Measurements from ENCODE around the gene CDK3. TPM values are rescaled to one million over a fixed set of nuclear protein-coding genes. Genes with fewer than 3 reads are reported as not detected.
A peak's percentile ranks its signal among the peaks of the same experiment; 100 is the strongest.

Gene CDK3
- total RNA-seq, 1 donor from 2014 or later, result 14.1 TPM

- Mint-ChIP-seq H3K4me3 (no peak overlapping the region), H3K27me3 (no peaks in the 10 kb centered on the region), H3K4me1 (peaks cover 35% of the 10 kb centered on the region), H3K27ac (no peak overlapping the region), H3K36me3 (ENCODE audit: low read depth) (peaks cover 25% of the 10 kb centered on the region), H3K9me3 (no peaks in the 10 kb centered on the region)
- ChIA-PET POLR2A (interaction anchor here (0.7 kb wide), 1 partner anchor 14 kb away, joined by 5 read pairs; no protein-coding TSS in a partner anchor), CTCF (interaction anchor here (0.6 kb wide), 1 partner anchor 46 kb away, joined by 3 read pairs; no protein-coding TSS in a partner anchor)
- no peak for DNase-seq
- intact Hi-C loops (cut with micrococcal nuclease), result no loop called here
- TF ChIP-seq, protein P1, sequence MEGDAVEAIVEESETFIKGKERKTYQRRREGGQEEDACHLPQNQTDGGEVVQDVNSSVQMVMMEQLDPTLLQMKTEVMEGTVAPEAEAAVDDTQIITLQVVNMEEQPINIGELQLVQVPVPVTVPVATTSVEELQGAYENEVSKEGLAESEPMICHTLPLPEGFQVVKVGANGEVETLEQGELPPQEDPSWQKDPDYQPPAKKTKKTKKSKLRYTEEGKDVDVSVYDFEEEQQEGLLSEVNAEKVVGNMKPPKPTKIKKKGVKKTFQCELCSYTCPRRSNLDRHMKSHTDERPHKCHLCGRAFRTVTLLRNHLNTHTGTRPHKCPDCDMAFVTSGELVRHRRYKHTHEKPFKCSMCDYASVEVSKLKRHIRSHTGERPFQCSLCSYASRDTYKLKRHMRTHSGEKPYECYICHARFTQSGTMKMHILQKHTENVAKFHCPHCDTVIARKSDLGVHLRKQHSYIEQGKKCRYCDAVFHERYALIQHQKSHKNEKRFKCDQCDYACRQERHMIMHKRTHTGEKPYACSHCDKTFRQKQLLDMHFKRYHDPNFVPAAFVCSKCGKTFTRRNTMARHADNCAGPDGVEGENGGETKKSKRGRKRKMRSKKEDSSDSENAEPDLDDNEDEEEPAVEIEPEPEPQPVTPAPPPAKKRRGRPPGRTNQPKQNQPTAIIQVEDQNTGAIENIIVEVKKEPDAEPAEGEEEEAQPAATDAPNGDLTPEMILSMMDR (IDR thresholded peaks at IDR 0.05), result no peak
- no peak for ATAC-seq (ENCODE audit: low read depth)
Observed at GRCh38 chr17:75976175-75976848, 24.3 kb upstream of the CDK3 start.

DNA sequence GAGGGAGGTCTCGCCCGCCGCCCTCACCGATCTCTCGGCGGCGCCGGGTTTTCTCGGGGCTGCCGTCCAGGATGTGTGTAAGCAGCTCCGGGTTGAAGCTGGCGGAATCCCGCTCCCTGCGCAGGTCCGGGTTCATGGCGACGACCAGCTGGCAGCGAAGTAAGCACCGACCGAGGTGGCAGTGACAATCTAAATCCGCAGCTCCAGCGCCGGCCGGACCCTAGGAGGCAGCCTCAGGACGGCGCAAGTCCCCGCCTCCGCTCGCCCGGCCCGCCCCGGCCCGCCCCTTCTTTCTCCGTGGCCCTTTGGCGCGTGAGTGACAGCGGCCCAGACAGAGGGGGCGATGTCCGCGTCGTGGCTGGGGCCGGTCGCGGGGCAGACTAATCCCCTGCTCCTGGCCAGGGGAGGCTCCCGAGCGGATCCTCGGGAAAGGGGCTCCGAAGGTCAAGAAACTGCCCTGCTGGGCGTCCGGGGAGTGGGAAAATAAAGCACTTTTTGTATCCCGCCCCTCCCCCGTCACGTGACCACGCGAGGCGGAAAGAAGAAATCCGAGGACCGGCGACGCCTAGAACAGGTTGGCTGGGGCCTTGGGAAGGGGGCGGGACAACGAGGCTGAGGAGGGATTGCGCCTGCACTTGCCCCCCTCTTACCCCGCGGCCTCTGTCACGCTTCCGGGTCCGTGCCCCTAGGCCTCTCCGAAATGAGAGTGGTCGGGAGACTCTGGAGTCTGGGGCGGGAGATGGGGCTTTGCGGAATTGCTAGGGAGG, 21.5 kb upstream of the CDK3 start, which contains the start of the genes ACOX1 and TEN1:
Gene ACOX1 (minus strand): TSS at position 229 of the 767 bp plus-strand sequence. CDS start 93 bp downstream, at position 136.
Gene TEN1 (plus strand): TSS at position 303 of the 767 bp plus-strand sequence. CDS start 6,953 bp downstream, outside the sequence.
- TF ChIP-seq, protein P1 (IDR thresholded peaks at IDR 0.05), result no peak

GRCh38 chr17:75979705-75980187, 20.9 kb upstream of the CDK3 start:
- POLR2A ChIA-PET, result interaction anchor here (0.6 to 1.6 kb wide), 9 partner anchors 10 to 215 kb away, joined by 3 to 9 read pairs (median 4); partner anchors contain the start of gene MRPL38
- TF ChIP-seq, protein P1 (IDR thresholded peaks at IDR 0.05), result no peak
- DNase-seq (no peak), ATAC-seq (ENCODE audit: low read depth) (peak; percentile 18)
- CTCF ChIA-PET, result interaction anchor here (0.6 kb wide), 1 partner anchor 9 kb away, joined by 3 read pairs; no protein-coding TSS in a partner anchor
- H3K4me3 Mint-ChIP-seq, result peak overlapping the region; percentile 100
- peaks cover 37% of the 10 kb centered on the region for H3K4me1 Mint-ChIP-seq
- H3K36me3 Mint-ChIP-seq (ENCODE audit: low read depth), result peaks cover 18% of the 10 kb centered on the region
- H3K27me3 Mint-ChIP-seq, result no peaks in the 10 kb centered on the region
- H3K9me3 Mint-ChIP-seq, result no peaks in the 10 kb centered on the region
- H3K27ac Mint-ChIP-seq, result peak overlapping the region; percentile 100
- intact Hi-C loops (cut with micrococcal nuclease), result loop anchor here (1.0 to 2.0 kb wide), 7 partner anchors 13 to 194 kb away; partner anchors contain the start of genes FBF1 and WBP2

More for the DNA sequence above, 21.5 kb upstream of the CDK3 start, which contains the start of the genes ACOX1 and TEN1:
- Mint-ChIP-seq H3K4me1 (peaks cover 37% of the 10 kb centered on the region), H3K9me3 (no peaks in the 10 kb centered on the region), H3K27me3 (no peaks in the 10 kb centered on the region), H3K4me3 (peak within 1 kb of the TSS; percentile 100), H3K27ac (peak within 1 kb of the TSS; percentile 100), H3K36me3 (ENCODE audit: low read depth) (peaks cover 18% of the 10 kb centered on the region)
- ATAC-seq (ENCODE audit: low read depth) (peak; percentile 94), DNase-seq (peak; percentile 91)
- intact Hi-C loops (cut with micrococcal nuclease), result loop anchor here (1.0 to 2.0 kb wide), 7 partner anchors 13 to 194 kb away; partner anchors contain the start of genes FBF1 and WBP2
- ChIA-PET CTCF (interaction anchor here (1.4 kb wide), 1 partner anchor 35 kb away, joined by 4 read pairs; no protein-coding TSS in a partner anchor), POLR2A (interaction anchor here (0.6 to 1.6 kb wide), 18 partner anchors 9 to 293 kb away, joined by 3 to 15 read pairs (median 3); partner anchors contain the start of genes FBF1 and WBP2)

GRCh38 chr17:75980188-75981018, 20.3 kb upstream of the CDK3 start:
- DNase-seq, result no peak
- no peak for ATAC-seq (ENCODE audit: low read depth)
- Mint-ChIP-seq H3K27me3 (no peaks in the 10 kb centered on the region), H3K9me3 (no peaks in the 10 kb centered on the region), H3K4me1 (peaks cover 37% of the 10 kb centered on the region), H3K27ac (peak overlapping the region; percentile 100), H3K36me3 (ENCODE audit: low read depth) (peaks cover 16% of the 10 kb centered on the region), H3K4me3 (peak overlapping the region; percentile 100)
- TF ChIP-seq, protein P1 (IDR thresholded peaks at IDR 0.05), result no peak
- intact Hi-C loops (cut with micrococcal nuclease), result no loop called here
- ChIA-PET CTCF (interaction anchor here (0.6 to 0.8 kb wide), 2 partner anchors 8 to 17 kb away, joined by 3 read pairs; no protein-coding TSS in a partner anchor), POLR2A (interaction anchor here (0.5 to 1.6 kb wide), 11 partner anchors 10 to 295 kb away, joined by 3 to 10 read pairs (median 5); partner anchors contain the start of gene MRPL38)

Measured in activated B cell treated with CpG ODN at 0.5 μM for 24 hours (primary cell).